ENCODE measurements around the gene CBLC.
"Not testable (repeated sequence)": the region's sequence is repeated elsewhere in the genome, so short reads cannot be mapped to it uniquely, and the experiment has no call there.

CBLC gene

GRCh38 chr19:44822177-44822576 is 44.5 kb downstream of the CBLC start:
- DNase-seq, result no peak

GRCh38 chr19:44822670-44823372 is 45.1 kb downstream of the CBLC start:
- no peak for DNase-seq

- DNase-seq, result no peak
Measured at GRCh38 chr19:44823373-44823698, 45.6 kb downstream of the CBLC start.

GRCh38 chr19:44824761-44825160 is 47.1 kb downstream of the CBLC start:
- DNase-seq, result no peak

- DNase-seq, result not testable (repeated sequence)
Measured at GRCh38 chr19:44832875-44833274, 55.2 kb downstream of the CBLC start.

- DNase-seq, result not testable (repeated sequence)
Measured at GRCh38 chr19:44834399-44834798, 56.7 kb downstream of the CBLC start.

GRCh38 chr19:44839276-44839675 is 61.6 kb downstream of the CBLC start:
- no peak for DNase-seq

- DNase-seq, result no peak
Measured at GRCh38 chr19:44840811-44841210, 63.1 kb downstream of the CBLC start.

GRCh38 chr19:44841231-44841630 is 63.5 kb downstream of the CBLC start:
- DNase-seq, result no peak

GRCh38 chr19:44845286-44845611 is 67.6 kb downstream of the CBLC start:
- no peak for DNase-seq

GRCh38 chr19:44845612-44846454 is 68.1 kb downstream of the CBLC start, which contains the start of gene NECTIN2:
NECTIN2 (plus strand) TSS chr19:44846297; CDS start chr19:44846526, 229 bp downstream.
- peak; percentile 97 for DNase-seq

- DNase-seq, result no peak
Measured at GRCh38 chr19:44846455-44847143, 68.9 kb downstream of the CBLC start.

- DNase-seq, result peak; percentile 61
Measured at GRCh38 chr19:44847144-44848035, 69.7 kb downstream of the CBLC start.

GRCh38 chr19:44848036-44848811 is 70.5 kb downstream of the CBLC start:
- peak; percentile 44 for DNase-seq

- no peak for DNase-seq
Measured at GRCh38 chr19:44848812-44849447, 71.2 kb downstream of the CBLC start.

All from hematopoietic multipotent progenitor cell treated with erythropoietin and hydrocortisone succinate and interleukin-3 and kit ligand, for 4 days (in vitro differentiated cells).